Caco-2 (cell line): ENCODE measurements around the gene ERI2. TPM values are rescaled to one million over a fixed set of nuclear protein-coding genes. Genes with fewer than 3 reads are reported as not detected.

Experiments
- BruUV-seq: library from RNA; stranded (reverse); fragments of 400-500 nt; replicated peaks from 2 replicates; lab custom pipeline; 2021; lab: Mats Ljungman, UMichigan
- CTCF ChIA-PET: fragments of 300-600 bp; sonication (Branson Sonifier 250); formaldehyde crosslinking; loops from one replicate; lab custom pipeline; 2022; ENCODE audit warnings: antibody characterized with exemption; lab: Charles Lee
- POLR2A ChIA-PET: fragments of 300-600 bp; sonication (Branson Sonifier 250); formaldehyde crosslinking; loops from one replicate; lab custom pipeline; 2022; ENCODE audit warnings: antibody characterized with exemption; lab: Charles Lee
- DNase-seq, 2 experiments: peaks; one replicate each; pipeline versions ENCODE4 v3.0.0 to v3.0.0-alpha.2; 2020 to 2022
- H3K27me3 ChIP-seq: replicated peaks from 2 replicates; pipeline ENCODE4 v1.6.0; 2011; ENCODE audit warnings: low read length; ENCODE audit not compliant: control insufficient read depth, insufficient read depth
- H3K36me3 ChIP-seq: 2 replicates; pipeline ENCODE4 v1.5.1; 2011; ENCODE audit warnings: low read length; ENCODE audit not compliant: control insufficient read depth, insufficient read depth
- H3K4me1 ChIP-seq: fragments of 250-450 bp; sonication (Bioruptor Pico); 2 replicates; pipeline ENCODE4 v1.5.1; 2020; ENCODE audit warnings: mild to moderate bottlenecking
- H3K4me3 ChIP-seq: 2 replicates; pipeline ENCODE4 v1.5.1; 2011; ENCODE audit warnings: low read depth, mild to moderate bottlenecking, control low read depth, low read length
- H3K9me3 ChIP-seq: fragments of 250-450 bp; sonication (Bioruptor Pico); 2 replicates; pipeline ENCODE4 v1.5.1; 2020; ENCODE audit warnings: mild to moderate bottlenecking, moderate library complexity
- H3K27ac Mint-ChIP-seq: one replicate; pipeline ENCODE4 v1.8.0; 2022; ENCODE audit warnings: mixed read lengths; ENCODE audit not compliant: unreplicated experiment
- H3K27me3 Mint-ChIP-seq: one replicate; pipeline ENCODE4 v1.8.0; 2022; ENCODE audit warnings: mixed read lengths; ENCODE audit not compliant: insufficient read depth, unreplicated experiment
- H3K36me3 Mint-ChIP-seq: one replicate; pipeline ENCODE4 v1.8.0; 2022; ENCODE audit warnings: mild to moderate bottlenecking, mixed read lengths; ENCODE audit not compliant: insufficient read depth, unreplicated experiment
- H3K4me1 Mint-ChIP-seq: one replicate; pipeline ENCODE4 v1.8.0; 2022; ENCODE audit warnings: low read depth, mixed read lengths; ENCODE audit not compliant: unreplicated experiment
- H3K4me3 Mint-ChIP-seq: one replicate; pipeline ENCODE4 v1.8.0; 2022; ENCODE audit warnings: mild to moderate bottlenecking, moderate library complexity, mixed read lengths; ENCODE audit not compliant: unreplicated experiment
- H3K9me3 Mint-ChIP-seq: one replicate; pipeline ENCODE4 v1.8.0; 2022; ENCODE audit warnings: mixed read lengths; ENCODE audit not compliant: unreplicated experiment
- intact Hi-C: fragments of 100-400 bp; cut with micrococcal nuclease; formaldehyde crosslinking; loops from one replicate; pipeline ENCODE4 v1.10.0; 2022; ENCODE audit not compliant: unreplicated experiment
- total RNA-seq: library from RNA; stranded (reverse); gene quantifications from 2 replicates; pipeline ENCODE4 v1.2.3, GENCODE V29; 2022
- TF ChIP-seq, protein P1 (sequence below), 2 experiments: fragments of 200-600 bp in 1 of 2; IDR thresholded peaks; 1 replicate in 1 of 2; 2 replicates in 1 of 2; pipeline versions ENCODE4 v1.5.1 to v1.8.0; 2011 to 2022; ENCODE audit warnings: antibody characterized with exemption in 1 of 2, control low read depth in 1 of 2, inconsistent platforms in 1 of 2, low read depth in 1 of 2, low read length in 1 of 2, mild to moderate bottlenecking in 1 of 2, moderate library complexity in 1 of 2; ENCODE audit not compliant: insufficient read depth in 1 of 2, severe bottlenecking in 1 of 2, unreplicated experiment in 1 of 2

ERI2 gene
- total RNA-seq, 1 experiment from 2014 or later, result 24.6 TPM

DNA sequence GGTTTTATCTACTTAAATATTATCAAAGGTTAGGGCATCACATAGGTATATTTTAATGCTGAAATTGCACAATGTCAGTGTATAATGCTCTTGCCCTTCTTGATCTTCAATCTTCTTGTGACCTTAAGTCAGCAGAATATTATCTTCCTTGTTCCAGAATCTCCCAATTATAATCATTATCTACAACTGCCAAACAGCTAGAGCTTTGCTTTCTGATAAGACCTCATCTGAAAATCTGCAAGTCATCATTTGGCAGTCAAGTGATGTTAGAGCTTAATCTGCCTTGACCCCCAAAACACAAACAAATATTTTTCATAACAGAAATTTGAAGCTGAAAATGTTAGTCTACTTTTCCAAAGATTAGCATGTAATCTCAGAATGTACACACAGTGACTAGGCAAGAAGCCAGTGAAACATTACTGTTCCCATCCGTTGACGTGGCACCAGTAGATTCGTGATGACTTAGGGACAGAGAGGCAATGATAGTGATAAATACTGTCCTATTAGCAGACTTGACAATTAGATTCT lies 19.8 kb upstream of the ERI2 start:
- Histone ChIP-seq H3K36me3 (no peaks in the 10 kb centered on the region), H3K9me3 (no peaks in the 10 kb centered on the region), H3K4me3 (no peak overlapping the region), H3K4me1 (no peaks in the 10 kb centered on the region), H3K27me3 (no peaks in the 10 kb centered on the region)
- CTCF ChIA-PET, result no interaction called here
- TF ChIP-seq, protein P1, sequence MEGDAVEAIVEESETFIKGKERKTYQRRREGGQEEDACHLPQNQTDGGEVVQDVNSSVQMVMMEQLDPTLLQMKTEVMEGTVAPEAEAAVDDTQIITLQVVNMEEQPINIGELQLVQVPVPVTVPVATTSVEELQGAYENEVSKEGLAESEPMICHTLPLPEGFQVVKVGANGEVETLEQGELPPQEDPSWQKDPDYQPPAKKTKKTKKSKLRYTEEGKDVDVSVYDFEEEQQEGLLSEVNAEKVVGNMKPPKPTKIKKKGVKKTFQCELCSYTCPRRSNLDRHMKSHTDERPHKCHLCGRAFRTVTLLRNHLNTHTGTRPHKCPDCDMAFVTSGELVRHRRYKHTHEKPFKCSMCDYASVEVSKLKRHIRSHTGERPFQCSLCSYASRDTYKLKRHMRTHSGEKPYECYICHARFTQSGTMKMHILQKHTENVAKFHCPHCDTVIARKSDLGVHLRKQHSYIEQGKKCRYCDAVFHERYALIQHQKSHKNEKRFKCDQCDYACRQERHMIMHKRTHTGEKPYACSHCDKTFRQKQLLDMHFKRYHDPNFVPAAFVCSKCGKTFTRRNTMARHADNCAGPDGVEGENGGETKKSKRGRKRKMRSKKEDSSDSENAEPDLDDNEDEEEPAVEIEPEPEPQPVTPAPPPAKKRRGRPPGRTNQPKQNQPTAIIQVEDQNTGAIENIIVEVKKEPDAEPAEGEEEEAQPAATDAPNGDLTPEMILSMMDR (IDR thresholded peaks at IDR 0.05; ENCODE audit: insufficient read depth in 1 of 2, low read depth in 1 of 2, low read length in 1 of 2, severe bottlenecking in 1 of 2, unreplicated experiment in 1 of 2), result no peak
- Mint-ChIP-seq H3K36me3 (no peaks in the 10 kb centered on the region), H3K4me1 (no peaks in the 10 kb centered on the region), H3K9me3 (no peaks in the 10 kb centered on the region), H3K27ac (no peak overlapping the region), H3K27me3 (no peaks in the 10 kb centered on the region), H3K4me3 (no peak overlapping the region)
- BruUV-seq, result no TSS peak
- POLR2A ChIA-PET, result interaction anchor here (1.4 kb wide), 1 partner anchor 20 kb away, joined by 5 read pairs; the partner anchor contains the start of genes ERI2 and REXO5
- intact Hi-C loops, result no loop called here
- DNase-seq, result no peak

DNA sequence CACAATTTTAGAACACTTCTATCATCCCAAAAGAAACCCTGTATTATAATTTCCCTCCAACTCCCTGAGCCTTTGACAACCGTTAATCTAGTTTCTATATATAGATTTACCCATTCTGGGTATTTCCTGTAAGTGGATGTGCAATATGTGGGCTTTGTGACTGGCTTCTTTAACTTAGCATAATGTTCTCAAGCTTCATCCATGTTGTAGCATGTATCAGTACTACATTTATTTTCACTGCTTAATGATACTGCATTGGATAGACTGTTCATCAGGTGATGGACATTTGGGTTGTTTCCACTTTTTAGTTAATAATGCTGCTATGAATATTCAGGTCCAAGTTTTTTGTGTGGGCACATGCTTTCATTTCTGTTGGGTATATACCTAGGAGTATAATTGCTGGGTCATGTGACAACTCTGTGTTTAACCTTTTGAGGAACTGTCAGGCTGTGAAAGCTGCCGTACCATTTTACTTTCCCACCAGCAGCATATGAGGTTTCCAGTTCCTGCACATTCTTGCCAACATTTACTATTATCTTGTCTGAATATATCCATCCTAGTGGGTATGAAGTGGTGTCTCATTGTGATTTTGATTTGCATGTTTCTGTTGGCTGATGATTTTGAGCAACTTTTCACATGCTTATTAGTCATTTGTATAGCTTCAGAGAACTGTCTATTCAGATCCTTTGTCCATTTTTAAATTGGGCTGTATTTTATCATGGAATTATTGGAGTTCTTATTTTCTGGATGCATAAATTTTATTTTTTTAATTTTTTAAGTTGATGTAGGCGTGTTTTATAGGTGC lies 16.5 kb upstream of the ERI2 start:
- no peak for DNase-seq
- CTCF ChIA-PET, result no interaction called here
- no peaks in the 10 kb centered on the region for H3K27me3 Mint-ChIP-seq
- no peaks in the 10 kb centered on the region for H3K27me3 ChIP-seq
- intact Hi-C loops, result no loop called here
- TF ChIP-seq, protein P1 (IDR thresholded peaks at IDR 0.05; ENCODE audit: insufficient read depth in 1 of 2, low read depth in 1 of 2, low read length in 1 of 2, severe bottlenecking in 1 of 2, unreplicated experiment in 1 of 2), result no peak
- peaks cover 6% of the 10 kb centered on the region for H3K36me3 Mint-ChIP-seq
- no TSS peak for BruUV-seq
- H3K36me3 ChIP-seq, result no peaks in the 10 kb centered on the region; the same call in 1 of the 2 replicates
- POLR2A ChIA-PET, result no interaction called here
- H3K4me3 ChIP-seq, result no peak overlapping the region
- H3K27ac Mint-ChIP-seq, result no peak overlapping the region
- H3K4me3 Mint-ChIP-seq, result no peak overlapping the region
- no peaks in the 10 kb centered on the region for H3K9me3 ChIP-seq
- no peaks in the 10 kb centered on the region for H3K4me1 ChIP-seq
- H3K4me1 Mint-ChIP-seq, result no peaks in the 10 kb centered on the region
- no peaks in the 10 kb centered on the region for H3K9me3 Mint-ChIP-seq

DNA sequence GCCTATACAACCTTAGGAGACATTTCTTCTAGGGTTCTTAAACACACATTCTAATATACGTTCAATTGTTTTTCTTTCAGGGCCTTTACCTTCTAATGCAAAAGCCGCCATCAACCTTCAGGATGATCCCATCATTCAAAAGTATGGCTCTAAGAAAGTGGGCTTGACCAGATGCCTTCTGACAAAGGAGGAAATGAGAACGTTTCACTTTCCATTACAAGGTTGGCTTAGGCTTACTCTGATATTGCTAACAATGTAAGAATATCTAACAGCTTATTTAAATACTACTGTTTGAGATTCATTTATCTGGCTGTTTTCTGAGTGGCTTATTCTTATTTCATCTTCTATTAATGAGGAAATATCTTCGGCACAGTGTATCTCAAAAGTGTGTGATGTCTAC lies 15.4 kb upstream of the ERI2 start:
- TF ChIP-seq, protein P1 (IDR thresholded peaks at IDR 0.05; ENCODE audit: insufficient read depth in 1 of 2, low read depth in 1 of 2, low read length in 1 of 2, severe bottlenecking in 1 of 2, unreplicated experiment in 1 of 2), result no peak
- Histone ChIP-seq H3K36me3 (no peaks in the 10 kb centered on the region; the same call in 1 of the 2 replicates), H3K9me3 (no peaks in the 10 kb centered on the region), H3K27me3 (no peaks in the 10 kb centered on the region), H3K4me1 (no peaks in the 10 kb centered on the region), H3K4me3 (no peak overlapping the region)
- Mint-ChIP-seq H3K4me3 (no peak overlapping the region), H3K27me3 (no peaks in the 10 kb centered on the region), H3K4me1 (no peaks in the 10 kb centered on the region), H3K36me3 (peaks cover 6% of the 10 kb centered on the region), H3K27ac (no peak overlapping the region), H3K9me3 (no peaks in the 10 kb centered on the region)
- intact Hi-C loops, result no loop called here
- DNase-seq, result no peak
- CTCF ChIA-PET, result no interaction called here
- BruUV-seq, result no TSS peak
- POLR2A ChIA-PET, result no interaction called here
